KMS-11 (cell line): ENCODE measurements around the gene WDR62.

Experiments used
- H2AFZ ChIP-seq: fragments of 200-600 bp; sonication (generic); 2 replicates; pipeline ENCODE4 v1.6.1; 2016; ENCODE audit warnings: antibody characterized with exemption, mixed run types, low read depth
- H3K27ac ChIP-seq: fragments of 200-600 bp; sonication (generic); 2 replicates; pipeline ENCODE4 v1.6.1; 2016; ENCODE audit warnings: mild to moderate bottlenecking, mixed run types
- H3K27me3 ChIP-seq: fragments of 200-600 bp; sonication (generic); 2 replicates; pipeline ENCODE4 v1.6.1; 2017; ENCODE audit warnings: mild to moderate bottlenecking, low read depth, mixed run types, moderate library complexity; ENCODE audit not compliant: insufficient read depth
- H3K36me3 ChIP-seq: fragments of 200-600 bp; sonication (generic); 2 replicates; pipeline ENCODE4 v1.6.1; 2017; ENCODE audit warnings: mild to moderate bottlenecking, mixed run types; ENCODE audit not compliant: insufficient read depth
- H3K4me1 ChIP-seq: fragments of 200-600 bp; sonication (generic); 2 replicates; pipeline ENCODE4 v1.6.1; 2016; ENCODE audit warnings: mild to moderate bottlenecking, low read depth, mixed run types; ENCODE audit not compliant: poor library complexity, severe bottlenecking
- H3K4me2 ChIP-seq: fragments of 200-600 bp; sonication (generic); 2 replicates; pipeline ENCODE4 v1.7.0; 2016; ENCODE audit warnings: mild to moderate bottlenecking, mixed run types
- H3K4me3 ChIP-seq: fragments of 200-600 bp; sonication (generic); IDR thresholded peaks from 2 replicates; pipeline ENCODE4 v1.6.1; 2017; ENCODE audit warnings: low read depth, low read length, mixed read lengths; ENCODE audit not compliant: insufficient read depth
- H3K79me2 ChIP-seq: fragments of 200-600 bp; sonication (generic); 2 replicates; pipeline ENCODE4 v1.6.1; 2016; ENCODE audit warnings: low read depth, mixed run types; ENCODE audit not compliant: insufficient read depth
- H3K9ac ChIP-seq: fragments of 200-600 bp; sonication (generic); 2 replicates; pipeline ENCODE4 v1.6.1; 2016; ENCODE audit warnings: mild to moderate bottlenecking, mixed run types
- H4K20me1 ChIP-seq: fragments of 200-600 bp; sonication (generic); 2 replicates; pipeline ENCODE4 v1.6.1; 2016; ENCODE audit warnings: mild to moderate bottlenecking, mixed run types; ENCODE audit not compliant: insufficient read depth
- CTCF ChIP-seq: fragments of 200-600 bp; sonication (generic); conservative IDR thresholded peaks from 2 replicates; pipeline ENCODE4 v1.6.1; 2017; ENCODE audit warnings: low read depth, mild to moderate bottlenecking, antibody characterized with exemption, low read length, moderate library complexity, mixed read lengths

The WDR62 gene

GRCh38 chr19:36089847-36090246 lies 35.1 kb downstream of the WDR62 start:
- no peak overlapping the region for H3K9ac ChIP-seq
- no peak overlapping the region for H2AFZ ChIP-seq
- H3K79me2 ChIP-seq = no peaks in the 10 kb centered on the region
- TF ChIP-seq CTCF = no peak
- no peak overlapping the region for H3K4me2 ChIP-seq
- H3K27me3 ChIP-seq = no peaks in the 10 kb centered on the region
- no peaks in the 10 kb centered on the region for H4K20me1 ChIP-seq
- no peak overlapping the region for H3K27ac ChIP-seq
- no peak overlapping the region for H3K4me3 ChIP-seq
- no peaks in the 10 kb centered on the region for H3K4me1 ChIP-seq
- H3K36me3 ChIP-seq = peaks cover 3% of the 10 kb centered on the region; the same call in 1 of the 2 replicates

GRCh38 chr19:36090910-36091695 lies 36.4 kb downstream of the WDR62 start:
- H3K36me3 ChIP-seq = peaks cover 3% of the 10 kb centered on the region; the same call in 1 of the 2 replicates
- no peak overlapping the region for H3K4me3 ChIP-seq
- no peak overlapping the region for H3K27ac ChIP-seq
- H2AFZ ChIP-seq = no peak overlapping the region
- no peaks in the 10 kb centered on the region for H3K4me1 ChIP-seq
- H3K9ac ChIP-seq = no peak overlapping the region
- TF ChIP-seq CTCF = no peak
- H3K79me2 ChIP-seq = no peaks in the 10 kb centered on the region
- H3K27me3 ChIP-seq = no peaks in the 10 kb centered on the region
- no peak overlapping the region for H3K4me2 ChIP-seq
- H4K20me1 ChIP-seq = no peaks in the 10 kb centered on the region

GRCh38 chr19:36092566-36092965 lies 37.9 kb downstream of the WDR62 start:
- Histone ChIP-seq H4K20me1 (no peaks in the 10 kb centered on the region), H3K27me3 (no peaks in the 10 kb centered on the region)

GRCh38 chr19:36093146-36093662 lies 38.5 kb downstream of the WDR62 start:
- Histone ChIP-seq H3K27ac (no peak overlapping the region), H3K36me3 (peaks cover 3% of the 10 kb centered on the region; the same call in 1 of the 2 replicates), H3K79me2 (no peaks in the 10 kb centered on the region), H4K20me1 (no peaks in the 10 kb centered on the region), H3K4me1 (no peaks in the 10 kb centered on the region), H2AFZ (no peak overlapping the region), H3K4me3 (no peak overlapping the region), H3K27me3 (no peaks in the 10 kb centered on the region), H3K9ac (no peak overlapping the region), H3K4me2 (no peak overlapping the region)
- TF ChIP-seq CTCF = no peak

More at GRCh38 chr19:36092566-36092965, 37.9 kb downstream of the WDR62 start:
- Histone ChIP-seq H3K36me3 (peaks cover 3% of the 10 kb centered on the region; the same call in 1 of the 2 replicates), H2AFZ (no peak overlapping the region), H3K4me3 (no peak overlapping the region), H3K4me2 (no peak overlapping the region), H3K79me2 (no peaks in the 10 kb centered on the region), H3K4me1 (no peaks in the 10 kb centered on the region), H3K27ac (no peak overlapping the region), H3K9ac (no peak overlapping the region)
- TF ChIP-seq CTCF = no peak
